ENCODE data around the gene SLC25A1. TPM values are rescaled to one million over a fixed set of nuclear protein-coding genes. Genes with fewer than 3 reads are reported as not detected.
A peak's percentile ranks its signal among the peaks of the same experiment; 100 is the strongest.

The SLC25A1 gene
- polyA plus RNA-seq, 1 of the 3 experiments (the other 2 are of a cell fraction): 44.7 TPM

DNA sequence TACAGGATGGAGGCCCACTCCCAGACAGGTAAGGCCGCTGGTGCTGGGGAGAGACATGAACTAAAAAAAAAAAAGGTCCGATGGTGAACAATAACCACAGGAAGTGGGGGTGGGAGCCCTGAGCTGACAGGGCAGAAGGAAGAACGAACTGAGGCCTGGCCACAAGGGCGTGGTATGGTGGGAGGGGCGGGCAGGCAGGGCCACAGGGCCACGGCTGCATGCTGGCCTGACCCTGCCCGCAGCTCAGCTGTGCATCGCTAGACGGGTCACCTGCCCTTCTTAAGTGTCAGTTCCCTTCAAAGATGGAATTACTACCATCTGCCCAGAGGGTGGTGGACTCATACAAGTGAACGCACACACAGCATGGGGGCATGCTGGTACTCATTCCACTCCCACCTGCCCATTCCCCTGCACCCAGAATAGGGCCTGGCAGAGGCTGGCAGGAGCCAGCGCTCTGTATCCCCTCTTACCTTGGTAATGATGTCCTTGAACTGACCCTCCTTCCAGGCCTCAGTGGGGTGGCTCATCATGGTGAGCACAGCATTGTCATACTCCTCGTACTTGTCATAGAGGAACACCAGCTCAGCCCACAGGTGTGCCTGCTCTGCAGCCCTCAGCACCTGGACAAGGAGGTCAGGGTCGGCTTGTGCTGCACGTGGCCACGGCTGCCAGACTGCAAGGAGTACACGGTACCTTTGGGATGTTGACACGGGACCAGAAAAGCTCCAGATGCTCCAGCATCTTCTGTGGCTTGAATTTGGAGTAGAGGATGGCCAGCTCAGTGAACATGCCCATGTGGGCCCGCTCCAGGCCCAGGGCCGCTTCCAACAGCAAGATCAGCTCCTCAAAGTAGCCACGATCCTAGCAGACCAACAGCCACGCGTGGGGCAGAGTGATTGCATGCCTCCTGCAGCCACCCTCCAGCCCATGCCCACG is 17.5 kb upstream of the SLC25A1 start:
- WGBS (ENCODE audit: low lambda C conversion rate): 94% methylated on average over 13 of the region's 23 CpGs
- Histone ChIP-seq H3K4me3 (ENCODE audit: low read depth in 2 of 2, low read length in 1 of 2) (no peak overlapping the region), H3F3A (replicated peaks; ENCODE audit: insufficient read depth) (no peaks in the 10 kb centered on the region), H3K36me3 (replicated peaks in 1 of 2; ENCODE audit: control insufficient read depth in 1 of 2, insufficient read depth in 2 of 2, low read length in 1 of 2) (peaks cover 0 to 14% of the 10 kb centered on the region in 2 experiments), H3K9me3 (no peaks in the 10 kb centered on the region), H2AFZ (ENCODE audit: low read depth) (no peak overlapping the region), H3K4me1 (ENCODE audit: control insufficient read depth in 1 of 2, insufficient read depth in 2 of 2, low read depth in 1 of 2, low read length in 1 of 2) (peaks cover 0 to 32% of the 10 kb centered on the region in 2 experiments; a peak in 2 of 4 replicates), H3K27me3 (ENCODE audit: insufficient read depth) (no peaks in the 10 kb centered on the region), H3K9ac (no peak overlapping the region), H3K27ac (ENCODE audit: low read depth in 2 of 2, low read length in 1 of 2) (peak overlapping the region in 1 of 2 experiments; percentile 34; a peak in 1 of 4 replicates), H3K79me2 (ENCODE audit: insufficient read depth) (no peaks in the 10 kb centered on the region), H3K9me2 (no peaks in the 10 kb centered on the region), H4K20me1 (ENCODE audit: insufficient read depth) (no peaks in the 10 kb centered on the region), H3K4me2 (no peak overlapping the region)
- TF ChIP-seq RFX5 (IDR thresholded peaks at IDR 0.05; ENCODE audit: low read length): no peak
- ChIA-PET CTCF (interaction anchor here (1.9 to 5.5 kb wide), 2 partner anchors 12 to 17 kb away, joined by 6 to 28 read pairs; partner anchors contain the start of gene SLC25A1), POLR2A (interaction anchor here (0.6 kb wide), 1 partner anchor 38 kb away, joined by 3 read pairs; no protein-coding TSS in a partner anchor)
- no peak for DNase-seq

DNA sequence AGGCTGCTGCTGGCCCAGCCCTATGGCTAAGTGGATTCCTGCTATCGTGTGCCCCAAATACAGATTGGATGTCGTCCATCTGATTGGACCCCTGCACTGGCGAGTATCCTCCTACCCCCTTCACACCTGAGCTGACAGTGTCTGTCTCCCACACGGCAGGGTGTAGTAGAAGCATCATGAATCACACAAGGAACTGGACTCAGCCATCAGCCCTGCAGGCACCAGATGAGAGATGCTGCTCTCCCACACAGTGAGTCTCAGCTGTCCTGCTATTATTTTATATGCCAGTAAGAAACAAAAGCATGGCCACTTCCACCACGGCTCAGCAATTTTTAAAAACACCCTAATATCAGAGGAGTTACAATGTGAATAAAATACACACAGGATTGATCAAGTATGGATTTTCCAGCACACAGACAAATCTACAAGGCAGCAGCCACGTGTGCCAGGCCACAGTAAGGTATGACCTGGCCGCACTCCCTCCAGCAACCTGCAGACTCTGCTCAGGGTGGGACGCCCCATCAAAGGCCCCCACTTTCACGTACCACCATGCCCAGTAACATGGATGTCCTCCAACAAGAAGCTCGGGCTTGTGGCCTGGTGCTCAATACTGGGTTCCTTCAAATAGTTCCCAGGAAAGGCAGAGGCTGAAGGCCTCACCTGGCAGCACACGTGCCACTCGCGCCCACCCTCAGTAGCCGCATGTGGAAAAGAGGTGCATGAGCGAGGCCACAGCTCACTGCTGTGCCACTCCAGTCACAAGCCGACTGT is 16.4 kb upstream of the SLC25A1 start:
- ChIA-PET CTCF (interaction anchor here (0.7 to 5.5 kb wide), 2 partner anchors 16 to 239 kb away, joined by 3 to 28 read pairs; partner anchors contain the start of gene SLC25A1), POLR2A (interaction anchor here (1.0 kb wide), 1 partner anchor 16 kb away, joined by 4 read pairs; the partner anchor contains the start of gene SLC25A1)
- H3K9ac ChIP-seq: no peak overlapping the region
- no peak overlapping the region for H3K4me2 ChIP-seq
- no peaks in the 10 kb centered on the region for H3F3A ChIP-seq (replicated peaks; ENCODE audit: insufficient read depth)
- no peaks in the 10 kb centered on the region for H3K9me3 ChIP-seq
- no peaks in the 10 kb centered on the region for H4K20me1 ChIP-seq (ENCODE audit: insufficient read depth)
- H3K27ac ChIP-seq (ENCODE audit: low read depth in 2 of 2, low read length in 1 of 2): no peak overlapping the region
- H3K4me1 ChIP-seq (ENCODE audit: control insufficient read depth in 1 of 2, insufficient read depth in 2 of 2, low read depth in 1 of 2, low read length in 1 of 2): peaks cover 0 to 30% of the 10 kb centered on the region in 2 experiments; a peak in 1 of 4 replicates
- no peak for DNase-seq
- H3K27me3 ChIP-seq (ENCODE audit: insufficient read depth): no peaks in the 10 kb centered on the region
- 98% methylated on average over 9 of the region's 16 CpGs for WGBS (ENCODE audit: low lambda C conversion rate)
- H3K9me2 ChIP-seq: no peaks in the 10 kb centered on the region
- no peak overlapping the region for H3K4me3 ChIP-seq (ENCODE audit: low read depth in 2 of 2, low read length in 1 of 2)
- H3K79me2 ChIP-seq (ENCODE audit: insufficient read depth): no peaks in the 10 kb centered on the region
- peaks cover 0 to 12% of the 10 kb centered on the region in 2 experiments for H3K36me3 ChIP-seq (replicated peaks in 1 of 2; ENCODE audit: control insufficient read depth in 1 of 2, insufficient read depth in 2 of 2, low read length in 1 of 2)
- TF ChIP-seq, protein P1, sequence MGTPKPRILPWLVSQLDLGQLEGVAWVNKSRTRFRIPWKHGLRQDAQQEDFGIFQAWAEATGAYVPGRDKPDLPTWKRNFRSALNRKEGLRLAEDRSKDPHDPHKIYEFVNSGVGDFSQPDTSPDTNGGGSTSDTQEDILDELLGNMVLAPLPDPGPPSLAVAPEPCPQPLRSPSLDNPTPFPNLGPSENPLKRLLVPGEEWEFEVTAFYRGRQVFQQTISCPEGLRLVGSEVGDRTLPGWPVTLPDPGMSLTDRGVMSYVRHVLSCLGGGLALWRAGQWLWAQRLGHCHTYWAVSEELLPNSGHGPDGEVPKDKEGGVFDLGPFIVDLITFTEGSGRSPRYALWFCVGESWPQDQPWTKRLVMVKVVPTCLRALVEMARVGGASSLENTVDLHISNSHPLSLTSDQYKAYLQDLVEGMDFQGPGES (IDR thresholded peaks at IDR 0.05; ENCODE audit: low read depth, low read length): no peak
- TF ChIP-seq MEF2A (IDR thresholded peaks at IDR 0.05; ENCODE audit: borderline replicate concordance, low read depth): no peak
- TF ChIP-seq, protein P2, sequence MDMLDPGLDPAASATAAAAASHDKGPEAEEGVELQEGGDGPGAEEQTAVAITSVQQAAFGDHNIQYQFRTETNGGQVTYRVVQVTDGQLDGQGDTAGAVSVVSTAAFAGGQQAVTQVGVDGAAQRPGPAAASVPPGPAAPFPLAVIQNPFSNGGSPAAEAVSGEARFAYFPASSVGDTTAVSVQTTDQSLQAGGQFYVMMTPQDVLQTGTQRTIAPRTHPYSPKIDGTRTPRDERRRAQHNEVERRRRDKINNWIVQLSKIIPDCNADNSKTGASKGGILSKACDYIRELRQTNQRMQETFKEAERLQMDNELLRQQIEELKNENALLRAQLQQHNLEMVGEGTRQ (IDR thresholded peaks at IDR 0.05; ENCODE audit: borderline replicate concordance, low read depth, low read length): no peak
- TF ChIP-seq, protein P3, sequence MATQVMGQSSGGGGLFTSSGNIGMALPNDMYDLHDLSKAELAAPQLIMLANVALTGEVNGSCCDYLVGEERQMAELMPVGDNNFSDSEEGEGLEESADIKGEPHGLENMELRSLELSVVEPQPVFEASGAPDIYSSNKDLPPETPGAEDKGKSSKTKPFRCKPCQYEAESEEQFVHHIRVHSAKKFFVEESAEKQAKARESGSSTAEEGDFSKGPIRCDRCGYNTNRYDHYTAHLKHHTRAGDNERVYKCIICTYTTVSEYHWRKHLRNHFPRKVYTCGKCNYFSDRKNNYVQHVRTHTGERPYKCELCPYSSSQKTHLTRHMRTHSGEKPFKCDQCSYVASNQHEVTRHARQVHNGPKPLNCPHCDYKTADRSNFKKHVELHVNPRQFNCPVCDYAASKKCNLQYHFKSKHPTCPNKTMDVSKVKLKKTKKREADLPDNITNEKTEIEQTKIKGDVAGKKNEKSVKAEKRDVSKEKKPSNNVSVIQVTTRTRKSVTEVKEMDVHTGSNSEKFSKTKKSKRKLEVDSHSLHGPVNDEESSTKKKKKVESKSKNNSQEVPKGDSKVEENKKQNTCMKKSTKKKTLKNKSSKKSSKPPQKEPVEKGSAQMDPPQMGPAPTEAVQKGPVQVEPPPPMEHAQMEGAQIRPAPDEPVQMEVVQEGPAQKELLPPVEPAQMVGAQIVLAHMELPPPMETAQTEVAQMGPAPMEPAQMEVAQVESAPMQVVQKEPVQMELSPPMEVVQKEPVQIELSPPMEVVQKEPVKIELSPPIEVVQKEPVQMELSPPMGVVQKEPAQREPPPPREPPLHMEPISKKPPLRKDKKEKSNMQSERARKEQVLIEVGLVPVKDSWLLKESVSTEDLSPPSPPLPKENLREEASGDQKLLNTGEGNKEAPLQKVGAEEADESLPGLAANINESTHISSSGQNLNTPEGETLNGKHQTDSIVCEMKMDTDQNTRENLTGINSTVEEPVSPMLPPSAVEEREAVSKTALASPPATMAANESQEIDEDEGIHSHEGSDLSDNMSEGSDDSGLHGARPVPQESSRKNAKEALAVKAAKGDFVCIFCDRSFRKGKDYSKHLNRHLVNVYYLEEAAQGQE (IDR thresholded peaks at IDR 0.05; ENCODE audit: low read depth, low read length): no peak
- TF ChIP-seq, protein P4, sequence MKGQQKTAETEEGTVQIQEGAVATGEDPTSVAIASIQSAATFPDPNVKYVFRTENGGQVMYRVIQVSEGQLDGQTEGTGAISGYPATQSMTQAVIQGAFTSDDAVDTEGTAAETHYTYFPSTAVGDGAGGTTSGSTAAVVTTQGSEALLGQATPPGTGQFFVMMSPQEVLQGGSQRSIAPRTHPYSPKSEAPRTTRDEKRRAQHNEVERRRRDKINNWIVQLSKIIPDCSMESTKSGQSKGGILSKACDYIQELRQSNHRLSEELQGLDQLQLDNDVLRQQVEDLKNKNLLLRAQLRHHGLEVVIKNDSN (IDR thresholded peaks at IDR 0.05; ENCODE audit: borderline replicate concordance, low read depth): no peak
- TF ChIP-seq SMC3 (IDR thresholded peaks at IDR 0.05; ENCODE audit: low read depth, low read length): no peak
- no peak for TF ChIP-seq TEAD4 (IDR thresholded peaks at IDR 0.05; ENCODE audit: borderline replicate concordance, insufficient read depth)
- no peak overlapping the region for H2AFZ ChIP-seq (ENCODE audit: low read depth)
